C4-2B (cell line): ENCODE results near the gene LRRC66.

Source experiments
- H3K27ac ChIP-seq: fragments of 450-650 bp; 2 replicates; pipeline ENCODE4 v1.5.1; 2017
- CTCF ChIP-seq: fragments of 450-650 bp; conservative IDR thresholded peaks from 2 replicates; pipeline ENCODE4 v1.5.1; 2017; ENCODE audit warnings: mild to moderate bottlenecking
- ZFX ChIP-seq: fragments of 450-650 bp; IDR thresholded peaks from 2 replicates; pipeline ENCODE4 v1.6.1; 2017

The LRRC66 gene

GRCh38 chr4:51958199-51958968 lies 61.8 kb downstream of the LRRC66 start:
- H3K27ac ChIP-seq: no peak overlapping the region
- TF ChIP-seq ZFX (no peak), CTCF (no peak)
